DOHH2 (cell line): ENCODE data around the gene TSKS.

Source experiments
- H3F3A ChIP-seq: fragments of 200-600 bp; sonication (generic), shearing (Covaris generic); 2 replicates; pipeline ENCODE4 v1.6.0; 2016; ENCODE audit warnings: antibody characterized with exemption, mild to moderate bottlenecking; ENCODE audit not compliant: control insufficient read depth, insufficient read depth
- H3K27ac ChIP-seq: fragments of 200-600 bp; sonication (generic); 2 replicates; pipeline ENCODE4 v1.5.1; 2014; ENCODE audit warnings: low read depth, mild to moderate bottlenecking, low read length, moderate library complexity
- H3K27me3 ChIP-seq: fragments of 200-600 bp; sonication (generic); 2 replicates; pipeline ENCODE4 v1.6.1; 2014; ENCODE audit warnings: mild to moderate bottlenecking, low read length, mixed read lengths; ENCODE audit not compliant: control insufficient read depth
- H3K36me3 ChIP-seq: fragments of 200-600 bp; sonication (generic); 2 replicates; pipeline ENCODE4 v1.6.1; 2014; ENCODE audit warnings: mild to moderate bottlenecking, low read length, moderate library complexity, mixed read lengths; ENCODE audit not compliant: control insufficient read depth
- H3K4me1 ChIP-seq: fragments of 200-600 bp; sonication (generic); 2 replicates; pipeline ENCODE4 v1.6.1; 2014; ENCODE audit warnings: mild to moderate bottlenecking, low read length, mixed read lengths; ENCODE audit not compliant: control insufficient read depth
- H3K4me2 ChIP-seq: fragments of 200-600 bp; sonication (generic); 2 replicates; pipeline ENCODE4 v1.6.0; 2014; ENCODE audit warnings: mild to moderate bottlenecking, low read length, moderate library complexity
- H3K4me3 ChIP-seq: fragments of 200-600 bp; sonication (generic); 2 replicates; pipeline ENCODE4 v1.5.1; 2014; ENCODE audit warnings: mild to moderate bottlenecking, low read length, mixed read lengths
- H3K79me2 ChIP-seq: fragments of 200-600 bp; sonication (generic); 2 replicates; pipeline ENCODE4 v1.6.1; 2014; ENCODE audit warnings: mild to moderate bottlenecking, low read length, mixed read lengths; ENCODE audit not compliant: control insufficient read depth
- H3K9me2 ChIP-seq: fragments of 200-600 bp; sonication (generic); replicated peaks from 2 replicates; pipeline ENCODE4 v1.6.1; 2014; ENCODE audit warnings: mild to moderate bottlenecking, low read length, mixed read lengths; ENCODE audit not compliant: control insufficient read depth
- H3K9me3 ChIP-seq: fragments of 200-600 bp; sonication (generic); 2 replicates; pipeline ENCODE4 v1.6.1; 2014; ENCODE audit warnings: antibody characterized with exemption, low read length, mixed read lengths; ENCODE audit not compliant: control insufficient read depth, insufficient read depth
- H4K20me1 ChIP-seq: fragments of 200-600 bp; sonication (generic); 2 replicates; pipeline ENCODE4 v1.6.0; 2014; ENCODE audit warnings: low read depth, mild to moderate bottlenecking, antibody characterized with exemption, low read length, moderate library complexity; ENCODE audit not compliant: control insufficient read depth, insufficient read depth
- EZH2phosphoT487 ChIP-seq: fragments of 200-600 bp; sonication (generic); IDR thresholded peaks from 2 replicates; pipeline ENCODE4 v1.6.1; 2017; ENCODE audit warnings: borderline replicate concordance, mild to moderate bottlenecking, antibody characterized with exemption, low read length, moderate library complexity, mixed read lengths
- TF ChIP-seq, protein P1 (sequence below): fragments of 200-600 bp; sonication (generic); IDR thresholded peaks from one replicate; pipeline ENCODE4 v1.5.1; 2014; ENCODE audit warnings: antibody characterized with exemption, mild to moderate bottlenecking, low read depth, low read length; ENCODE audit not compliant: poor library complexity, severe bottlenecking

Gene TSKS

DNA sequence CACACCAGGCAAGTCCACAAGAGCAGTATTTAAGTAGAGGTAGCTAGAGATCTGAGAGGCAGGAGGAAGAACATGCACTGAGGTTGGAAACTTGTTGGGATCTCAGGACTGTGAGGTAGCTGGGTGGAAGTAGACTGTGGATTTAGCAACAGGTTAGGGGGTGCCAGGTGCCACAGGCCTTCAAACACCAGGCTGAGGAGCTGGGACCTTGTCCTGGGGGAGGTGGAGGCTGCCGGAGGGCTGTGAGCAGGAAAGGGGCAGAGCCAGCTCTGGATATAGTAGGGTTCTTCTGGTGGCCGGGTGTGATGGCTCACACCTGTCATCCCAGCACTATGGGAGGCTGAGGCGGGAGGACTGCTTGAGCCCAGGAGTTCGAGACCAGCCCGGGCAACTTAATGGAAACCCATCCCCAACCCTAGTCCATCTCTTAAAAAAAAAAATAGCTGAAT is 46.9 kb upstream of the TSKS start:
- Histone ChIP-seq H3K27me3 (no peaks in the 10 kb centered on the region), H3K9me2 (no peaks in the 10 kb centered on the region), H3F3A (0 out of 2 replicates have a peak, but pooled peaks cover 7% of the 10 kb centered on the region), H3K36me3 (peaks cover 25% of the 10 kb centered on the region), H3K9me3 (no peaks in the 10 kb centered on the region), H3K4me2 (peak overlapping the region; percentile 98), H4K20me1 (peaks cover 4% of the 10 kb centered on the region), H3K4me3 (peak overlapping the region; percentile 76), H3K27ac (no peak overlapping the region), H3K4me1 (peaks cover 45% of the 10 kb centered on the region), H3K79me2 (peaks cover 5% of the 10 kb centered on the region; the same call in 1 of the 2 replicates)
- no peak for TF ChIP-seq EZH2phosphoT487
- TF ChIP-seq, protein P1, sequence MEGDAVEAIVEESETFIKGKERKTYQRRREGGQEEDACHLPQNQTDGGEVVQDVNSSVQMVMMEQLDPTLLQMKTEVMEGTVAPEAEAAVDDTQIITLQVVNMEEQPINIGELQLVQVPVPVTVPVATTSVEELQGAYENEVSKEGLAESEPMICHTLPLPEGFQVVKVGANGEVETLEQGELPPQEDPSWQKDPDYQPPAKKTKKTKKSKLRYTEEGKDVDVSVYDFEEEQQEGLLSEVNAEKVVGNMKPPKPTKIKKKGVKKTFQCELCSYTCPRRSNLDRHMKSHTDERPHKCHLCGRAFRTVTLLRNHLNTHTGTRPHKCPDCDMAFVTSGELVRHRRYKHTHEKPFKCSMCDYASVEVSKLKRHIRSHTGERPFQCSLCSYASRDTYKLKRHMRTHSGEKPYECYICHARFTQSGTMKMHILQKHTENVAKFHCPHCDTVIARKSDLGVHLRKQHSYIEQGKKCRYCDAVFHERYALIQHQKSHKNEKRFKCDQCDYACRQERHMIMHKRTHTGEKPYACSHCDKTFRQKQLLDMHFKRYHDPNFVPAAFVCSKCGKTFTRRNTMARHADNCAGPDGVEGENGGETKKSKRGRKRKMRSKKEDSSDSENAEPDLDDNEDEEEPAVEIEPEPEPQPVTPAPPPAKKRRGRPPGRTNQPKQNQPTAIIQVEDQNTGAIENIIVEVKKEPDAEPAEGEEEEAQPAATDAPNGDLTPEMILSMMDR, result no peak

DNA sequence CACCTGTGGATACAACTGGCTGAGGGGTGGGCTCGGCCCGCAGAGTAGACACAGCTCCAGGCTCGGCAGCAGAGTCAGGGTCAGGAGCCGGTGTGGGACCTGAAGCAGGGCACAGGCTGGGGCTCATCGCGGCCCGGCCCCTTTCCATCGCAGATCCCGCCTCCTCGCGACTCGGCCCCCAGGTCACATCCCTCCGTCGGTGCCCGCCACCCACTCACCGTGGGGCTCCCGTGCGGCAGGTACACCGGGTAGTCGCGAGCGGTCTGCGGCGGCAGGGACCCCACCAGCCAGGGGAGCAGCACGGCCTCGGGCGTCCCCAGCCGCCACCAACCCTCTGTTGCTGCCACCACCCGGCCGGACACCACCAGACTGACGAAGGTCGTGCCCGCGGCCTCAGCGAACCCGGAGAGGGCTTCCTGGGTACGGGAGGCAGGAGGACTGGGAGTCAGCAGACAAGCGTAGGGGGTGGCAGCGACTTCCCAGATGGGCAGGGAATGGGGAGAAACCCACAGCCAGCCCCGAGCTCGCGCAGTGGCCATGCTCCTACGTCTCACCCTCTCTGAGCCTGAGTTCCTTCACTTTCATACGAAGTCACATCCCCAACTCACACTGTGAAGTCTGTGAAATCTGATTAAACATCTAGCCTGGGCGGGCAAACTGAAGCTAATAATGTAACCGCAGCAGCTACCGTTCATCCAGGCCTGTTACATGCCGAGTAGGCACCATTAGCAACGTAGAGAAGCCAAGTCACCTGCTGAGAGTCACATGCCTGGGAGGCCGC is 46.2 kb upstream of the TSKS start:
- Histone ChIP-seq H4K20me1 (peaks cover 4% of the 10 kb centered on the region), H3K4me1 (peaks cover 42% of the 10 kb centered on the region), H3K9me3 (no peaks in the 10 kb centered on the region), H3K27me3 (no peaks in the 10 kb centered on the region), H3K79me2 (peaks cover 5% of the 10 kb centered on the region; the same call in 1 of the 2 replicates), H3K4me2 (peak overlapping the region; percentile 98), H3K36me3 (peaks cover 31% of the 10 kb centered on the region), H3F3A (0 out of 2 replicates have a peak, but pooled peaks cover 4% of the 10 kb centered on the region), H3K9me2 (no peaks in the 10 kb centered on the region), H3K27ac (no peak overlapping the region), H3K4me3 (peak overlapping the region; percentile 76)
- TF ChIP-seq EZH2phosphoT487, result no peak
- TF ChIP-seq, protein P1, result peak; percentile 17

DNA sequence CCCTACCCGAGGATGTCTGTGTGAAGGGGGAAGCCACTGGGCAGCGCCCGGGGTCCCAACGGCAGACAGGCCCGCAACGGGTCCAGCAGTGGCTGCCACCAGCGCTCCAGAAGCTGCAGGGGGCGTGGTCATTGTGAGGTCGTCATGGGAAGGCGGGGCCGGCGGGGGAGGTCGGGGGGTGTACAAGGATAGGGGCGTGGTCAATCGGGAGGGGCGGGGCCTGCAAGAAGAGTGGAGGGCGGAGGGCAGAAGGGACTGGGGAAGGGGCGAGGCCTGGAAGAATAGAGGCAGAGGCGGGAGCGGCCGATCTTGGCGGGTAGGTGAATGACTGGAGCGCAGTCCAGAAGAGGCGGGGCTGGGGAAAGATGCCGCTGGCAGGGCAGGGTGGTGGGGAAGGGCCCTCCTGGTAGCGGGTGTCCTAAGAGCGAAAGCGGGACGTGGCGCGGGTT is 45.6 kb upstream of the TSKS start:
- Histone ChIP-seq H3K4me2 (peak overlapping the region; percentile 98), H3K27ac (no peak overlapping the region), H3K9me2 (no peaks in the 10 kb centered on the region), H3K9me3 (no peaks in the 10 kb centered on the region), H3K27me3 (no peaks in the 10 kb centered on the region), H3K4me3 (peak overlapping the region; percentile 76), H3K4me1 (peaks cover 36% of the 10 kb centered on the region), H3K79me2 (peaks cover 5% of the 10 kb centered on the region; the same call in 1 of the 2 replicates), H3K36me3 (peaks cover 31% of the 10 kb centered on the region), H4K20me1 (peaks cover 4% of the 10 kb centered on the region), H3F3A (0 out of 2 replicates have a peak, but pooled peaks cover 4% of the 10 kb centered on the region)
- no peak for TF ChIP-seq EZH2phosphoT487
- TF ChIP-seq, protein P1, result no peak
